GM23338 (cell line): ENCODE data around the gene SAMD10. TPM values are rescaled to one million over a fixed set of nuclear protein-coding genes. Genes with fewer than 3 reads are reported as not detected.

Experiments used
- ATAC-seq: fragments of 200-7000 bp; cut with Tn5 transposase; 3 replicates; pipeline ENCODE4 v1.9.1; 2020
- DNase-seq: peaks from one replicate; pipeline ENCODE4 v3.0.0-alpha.2; 2015; ENCODE audit warnings: low spot score
- H2AFZ ChIP-seq: fragments of 200-600 bp; sonication (generic); 2 replicates; pipeline ENCODE4 v1.8.0; 2016; ENCODE audit warnings: antibody characterized with exemption, mild to moderate bottlenecking, moderate library complexity
- H3F3A ChIP-seq: fragments of 200-600 bp; sonication (generic); replicated peaks from 2 replicates; pipeline ENCODE4 v1.8.0; 2017; ENCODE audit warnings: antibody characterized with exemption, mixed run types, low read depth
- H3K27ac ChIP-seq: fragments of 200-600 bp; sonication (generic); 2 replicates; pipeline ENCODE4 v1.6.1; 2016; ENCODE audit warnings: low read depth
- H3K27me3 ChIP-seq: fragments of 200-600 bp; sonication (generic); 2 replicates; pipeline ENCODE4 v1.8.0; 2016; ENCODE audit warnings: mild to moderate bottlenecking, mixed run types, moderate library complexity; ENCODE audit not compliant: insufficient read depth
- H3K36me3 ChIP-seq: fragments of 200-600 bp; sonication (generic); 2 replicates; pipeline ENCODE4 v1.8.0; 2016; ENCODE audit warnings: mild to moderate bottlenecking; ENCODE audit not compliant: insufficient read depth
- H3K4me1 ChIP-seq: fragments of 200-600 bp; sonication (generic); 2 replicates; pipeline ENCODE4 v1.8.0; 2016; ENCODE audit warnings: mild to moderate bottlenecking, moderate library complexity; ENCODE audit not compliant: insufficient read depth
- H3K4me2 ChIP-seq: fragments of 200-600 bp; sonication (generic); 2 replicates; pipeline ENCODE4 v1.7.1; 2017; ENCODE audit warnings: mixed run types
- H3K4me3 ChIP-seq: fragments of 200-600 bp; sonication (generic); 2 replicates; pipeline ENCODE4 v1.6.1; 2016; ENCODE audit warnings: mixed run types
- H3K79me2 ChIP-seq: fragments of 200-600 bp; sonication (generic); replicated peaks from 2 replicates; pipeline ENCODE4 v1.8.0; 2017; ENCODE audit warnings: mild to moderate bottlenecking; ENCODE audit not compliant: insufficient read depth
- H3K9me2 ChIP-seq: fragments of 200-600 bp; sonication (generic); 2 replicates; pipeline ENCODE4 v1.8.0; 2017; ENCODE audit not compliant: insufficient read depth
- H4K20me1 ChIP-seq: fragments of 200-600 bp; sonication (generic); replicated peaks from 2 replicates; pipeline ENCODE4 v1.8.0; 2017; ENCODE audit warnings: mild to moderate bottlenecking; ENCODE audit not compliant: insufficient read depth
- H3K27ac Mint-ChIP-seq: 2 replicates; pipeline ENCODE4 v1.8.0; 2020; ENCODE audit warnings: inconsistent platforms, mild to moderate bottlenecking, moderate library complexity, mixed read lengths
- H3K27me3 Mint-ChIP-seq: 3 replicates; pipeline ENCODE4 v1.8.0; 2022; ENCODE audit warnings: low read depth, mild to moderate bottlenecking, moderate library complexity, mixed read lengths, inconsistent platforms; ENCODE audit not compliant: insufficient read depth, poor library complexity
- H3K36me3 Mint-ChIP-seq: 3 replicates; pipeline ENCODE4 v1.8.0; 2021; ENCODE audit warnings: low read depth, mild to moderate bottlenecking, inconsistent platforms, moderate library complexity, mixed read lengths
- H3K4me1 Mint-ChIP-seq: 3 replicates; pipeline ENCODE4 v1.8.0; 2020; ENCODE audit warnings: mild to moderate bottlenecking, inconsistent platforms, mixed read lengths
- H3K4me3 Mint-ChIP-seq: 3 replicates; pipeline ENCODE4 v1.8.0; 2021; ENCODE audit warnings: moderate library complexity, mild to moderate bottlenecking, inconsistent platforms, mixed read lengths
- H3K9me3 Mint-ChIP-seq: 3 replicates; pipeline ENCODE4 v1.8.0; 2020; ENCODE audit warnings: moderate library complexity, mild to moderate bottlenecking, inconsistent platforms, mixed read lengths
- CREB1 ChIP-seq: fragments of 250-450 bp; sonication (Bioruptor Pico); IDR thresholded peaks from 2 replicates; pipeline ENCODE4 v1.5.0; 2020; ENCODE audit warnings: low read depth, mild to moderate bottlenecking, moderate library complexity
- CTCF ChIP-seq, 2 experiments: fragments of 200-600 bp in 1 of 2; sonication (generic) in 1 of 2; conservative IDR thresholded peaks; 2 replicates each; pipeline versions ENCODE4 v1.5.1 to v1.6.1; 2016 to 2017; ENCODE audit warnings: antibody characterized with exemption in 2 of 2, low read depth in 2 of 2, mild to moderate bottlenecking in 2 of 2, moderate library complexity in 1 of 2
- ETS1 ChIP-seq: IDR thresholded peaks from 2 replicates; pipeline ENCODE4 v1.6.1; 2016; ENCODE audit warnings: antibody characterized with exemption
- EZH2 ChIP-seq: fragments of 200-600 bp; sonication (generic); IDR thresholded peaks from one replicate; pipeline ENCODE4 v1.8.0; 2017; ENCODE audit warnings: antibody characterized with exemption, mild to moderate bottlenecking, low read depth; ENCODE audit not compliant: unreplicated experiment
- EZH2phosphoT487 ChIP-seq: fragments of 200-600 bp; sonication (generic); IDR thresholded peaks from one replicate; pipeline ENCODE4 v1.8.1; 2018; ENCODE audit warnings: antibody characterized with exemption; ENCODE audit not compliant: unreplicated experiment
- JUNB ChIP-seq: IDR thresholded peaks from one replicate; pipeline ENCODE4 v1.6.1; 2016; ENCODE audit warnings: antibody characterized with exemption; ENCODE audit not compliant: unreplicated experiment
- NANOG ChIP-seq: IDR thresholded peaks from 2 replicates; pipeline ENCODE4 v1.6.1; 2016; ENCODE audit warnings: antibody characterized with exemption, borderline replicate concordance
- POLR2AphosphoS5 ChIP-seq: IDR thresholded peaks from 2 replicates; pipeline ENCODE4 v1.6.1; 2016; ENCODE audit warnings: antibody characterized with exemption, low read depth
- REST ChIP-seq: IDR thresholded peaks from one replicate; pipeline ENCODE4 v1.6.1; 2018; ENCODE audit warnings: antibody characterized with exemption; ENCODE audit not compliant: unreplicated experiment
- STAT1 ChIP-seq: IDR thresholded peaks from one replicate; pipeline ENCODE4 v1.6.1; 2016; ENCODE audit warnings: antibody characterized with exemption; ENCODE audit not compliant: unreplicated experiment
- ZNF114 ChIP-seq: fragments of 250-450 bp; sonication (Bioruptor Pico); IDR thresholded peaks from 2 replicates; pipeline ENCODE4 v1.5.0; 2020; ENCODE audit warnings: mild to moderate bottlenecking, moderate library complexity
- ZNF331 ChIP-seq: fragments of 250-450 bp; sonication (Bioruptor Pico); IDR thresholded peaks from 2 replicates; pipeline ENCODE4 v1.5.0; 2020; ENCODE audit warnings: low read depth, mild to moderate bottlenecking, moderate library complexity
- ZNF462 ChIP-seq: fragments of 250-450 bp; sonication (Bioruptor Pico); IDR thresholded peaks from 2 replicates; pipeline ENCODE4 v1.5.0; 2020; ENCODE audit warnings: mild to moderate bottlenecking, moderate library complexity
- polyA plus RNA-seq: library from polyadenylated mRNA; unstranded; fragments of >200 nt; fragmentation: Nextera tagmentation; extraction: Ambion mirVana; gene quantifications from 2 replicates; pipeline ENCODE4 v1.2.1, GENCODE V29; 2016
- total RNA-seq: library from RNA; depleted of rRNA; stranded (reverse); fragments of >200 nt; shearing (Covaris generic); gene quantifications from 2 replicates; pipeline ENCODE4 v1.2.3, GENCODE V29; 2014

SAMD10 gene
- total and polyA plus RNA-seq, 2 experiments from 2014 or later, result 2.1 to 7.3 TPM

GRCh38 chr20:63952210-63952535 lies 27.3 kb downstream of the SAMD10 start:
- H3K79me2 ChIP-seq, result peaks cover 81% of the 10 kb centered on the region
- H3K4me3 Mint-ChIP-seq, result no peak overlapping the region
- peaks cover 8% of the 10 kb centered on the region; the same call in 1 of the 3 replicates for H3K9me3 Mint-ChIP-seq
- no peak for ATAC-seq
- no peaks in the 10 kb centered on the region for H3K9me2 ChIP-seq
- H3F3A ChIP-seq, result peaks cover 18% of the 10 kb centered on the region
- H3K27me3 Mint-ChIP-seq, result peaks cover 24% of the 10 kb centered on the region
- peaks cover 13% of the 10 kb centered on the region; the same call in 1 of the 2 replicates for H3K4me1 ChIP-seq
- no peak overlapping the region for H3K4me3 ChIP-seq
- H3K27ac Mint-ChIP-seq, result no peak overlapping the region
- H3K36me3 Mint-ChIP-seq, result peaks cover 6% of the 10 kb centered on the region; the same call in 1 of the 3 replicates
- H2AFZ ChIP-seq, result no peak overlapping the region
- H3K4me1 Mint-ChIP-seq, result peaks cover 31% of the 10 kb centered on the region
- H3K4me2 ChIP-seq, result no peak overlapping the region
- TF ChIP-seq EZH2phosphoT487 (no peak), NANOG (no peak), REST (no peak), CTCF (conservative IDR thresholded peaks at IDR 0.05; ENCODE audit: low read depth in 2 of 2) (no peak), ETS1 (no peak), ZNF462 (CRISPR knock-in tag) (no peak), CREB1 (no peak), POLR2AphosphoS5 (no peak), ZNF114 (CRISPR knock-in tag) (no peak), JUNB (no peak), STAT1 (no peak), EZH2 (no peak), ZNF331 (CRISPR knock-in tag) (no peak)
- peaks cover 20% of the 10 kb centered on the region for H4K20me1 ChIP-seq
- no peak for DNase-seq
- H3K27ac ChIP-seq, result no peak overlapping the region
- no peaks in the 10 kb centered on the region for H3K36me3 ChIP-seq
- H3K27me3 ChIP-seq, result no peaks in the 10 kb centered on the region
